K562 (cell line): ENCODE results near the gene CDC20. TPM values are rescaled to one million over a fixed set of nuclear protein-coding genes. Genes with fewer than 3 reads are reported as not detected.

Source experiments
- ATF1 ChIP-seq, 2 experiments: fragments of 450-650 bp in 1 of 2; IDR thresholded peaks; 2 replicates each; pipeline ENCODE4 v1.6.1; 2016; ENCODE audit warnings: missing compliant biosample characterization in 1 of 2, missing genetic modification characterization in 1 of 2
- BRD4 ChIP-seq: fragments of 200-600 bp; sonication (generic); IDR thresholded peaks from 2 replicates; pipeline ENCODE4 v1.6.1; 2017; ENCODE audit warnings: inconsistent platforms
- CCNT2 ChIP-seq: IDR thresholded peaks from 2 replicates; pipeline ENCODE4 v1.6.1; 2011; ENCODE audit warnings: borderline replicate concordance, low read depth, mild to moderate bottlenecking, moderate library complexity, mixed read lengths, low read length; ENCODE audit not compliant: insufficient read length; ENCODE audit errors: extremely low read depth
- CEBPG ChIP-seq, 3 experiments: fragments of 200-800 bp in 1 of 3; sonication (Bioruptor generic) in 1 of 3; sonication (generic) in 1 of 3; formaldehyde crosslinking in 1 of 3; IDR thresholded peaks in 2 of 3; conservative IDR thresholded peaks in 1 of 3; 2 replicates each; pipeline versions ENCODE4 v1.6.1 to v1.8.0; 2016 to 2022; ENCODE audit warnings: missing compliant biosample characterization in 2 of 3, missing genetic modification characterization in 2 of 3, mild to moderate bottlenecking in 1 of 3, missing genetic modification reagents in 1 of 3
- FOXA3 ChIP-seq, 2 experiments: fragments of 450-650 bp in 1 of 2; sonication (generic) in 1 of 2; formaldehyde crosslinking; IDR thresholded peaks in 1 of 2; conservative IDR thresholded peaks in 1 of 2; 2 replicates each; pipeline versions ENCODE4 v1.4.0 to v1.8.0; 2020 to 2022; ENCODE audit warnings: mild to moderate bottlenecking in 2 of 2, missing genetic modification reagents in 1 of 2
- HOMEZ ChIP-seq: fragments of 250-450 bp; sonication (Bioruptor Pico); IDR thresholded peaks from 2 replicates; pipeline ENCODE4 v1.4.0; 2020; ENCODE audit warnings: mild to moderate bottlenecking, moderate library complexity
- JUND ChIP-seq, 2 experiments: IDR thresholded peaks; 2 replicates in 1 of 2; 3 replicates in 1 of 2; pipeline ENCODE4 v1.6.1; 2011; ENCODE audit warnings: borderline replicate concordance in 2 of 2, low read depth in 2 of 2, low read length in 2 of 2, improper control_type of control experiment in 1 of 2, missing biosample characterization in 1 of 2, missing genetic modification characterization in 1 of 2, missing genetic modification reagents in 1 of 2
- MXI1 ChIP-seq: IDR thresholded peaks from 2 replicates; pipeline ENCODE4 v1.6.1; 2011; ENCODE audit warnings: low read depth, mild to moderate bottlenecking, improper control_type of control experiment, low read length
- NR2C1 ChIP-seq, 2 experiments: fragments of 450-650 bp; IDR thresholded peaks; 2 replicates each; pipeline ENCODE4 v1.6.1; 2017; ENCODE audit warnings: mild to moderate bottlenecking in 2 of 2, antibody characterized with exemption in 1 of 2, inconsistent platforms in 1 of 2, missing compliant biosample characterization in 1 of 2, missing genetic modification characterization in 1 of 2
- NRF1 ChIP-seq, 2 experiments: fragments of 450-650 bp; IDR thresholded peaks in 1 of 2; conservative IDR thresholded peaks in 1 of 2; 2 replicates each; pipeline ENCODE4 v1.6.1; 2014; ENCODE audit warnings: mild to moderate bottlenecking in 2 of 2
- PHF21A ChIP-seq: fragments of 450-650 bp; IDR thresholded peaks from 2 replicates; pipeline ENCODE4 v1.6.1; 2017; ENCODE audit warnings: low read depth, borderline replicate concordance
- RAD51 ChIP-seq: fragments of 450-650 bp; IDR thresholded peaks from 2 replicates; pipeline ENCODE4 v1.7.1; 2016; ENCODE audit warnings: low read depth, mild to moderate bottlenecking, borderline replicate concordance
- SMARCE1 ChIP-seq: fragments of 450-650 bp; IDR thresholded peaks from 2 replicates; pipeline ENCODE4 v1.7.1; 2016; ENCODE audit warnings: mild to moderate bottlenecking
- SUPT5H ChIP-seq: fragments of 450-650 bp; IDR thresholded peaks from 2 replicates; pipeline ENCODE4 v1.6.1; 2016
- TRIM28 ChIP-seq: fragments of 450-650 bp; IDR thresholded peaks from 2 replicates; pipeline ENCODE4 v1.6.1; 2017
- ZNF121 ChIP-seq: sonication (generic); formaldehyde crosslinking; conservative IDR thresholded peaks from 2 replicates; pipeline ENCODE4 v1.8.0; 2022; ENCODE audit warnings: missing genetic modification reagents
- ZNF165 ChIP-seq: fragments of 250-450 bp; sonication (Bioruptor Pico); IDR thresholded peaks from 2 replicates; pipeline ENCODE4 v1.4.0; 2020; ENCODE audit warnings: borderline replicate concordance
- ZNF263 ChIP-seq: sonication (generic); formaldehyde crosslinking; IDR thresholded peaks from 2 replicates; pipeline ENCODE4 v1.8.0; 2022; ENCODE audit warnings: mild to moderate bottlenecking, missing genetic modification reagents, borderline replicate concordance
- ZNF282 ChIP-seq: sonication (generic); formaldehyde crosslinking; IDR thresholded peaks from 2 replicates; pipeline ENCODE4 v1.8.1; 2023; ENCODE audit warnings: missing genetic modification reagents
- ZNF354B ChIP-seq: fragments of 250-450 bp; sonication (Bioruptor Pico); IDR thresholded peaks from 2 replicates; pipeline ENCODE4 v1.4.0; 2020
- ZNF57 ChIP-seq: fragments of 450-650 bp; formaldehyde crosslinking; IDR thresholded peaks from 2 replicates; pipeline ENCODE4 v1.4.0; 2020; ENCODE audit warnings: mild to moderate bottlenecking, moderate library complexity
- ZNF696 ChIP-seq: fragments of 250-450 bp; sonication (Bioruptor Pico); conservative IDR thresholded peaks from 2 replicates; pipeline ENCODE4 v1.4.0; 2020; ENCODE audit warnings: mild to moderate bottlenecking, moderate library complexity
- polyA plus RNA-seq, 8 experiments: library from polyadenylated mRNA; depleted of rRNA in 4 of 8; stranded (reverse) in 5 of 8; unstranded in 3 of 8; fragments of >200 nt; fragmentation: Nextera tagmentation in 2 of 8; fragmentation: Illumina TruSeq in 1 of 8; extraction: Ambion mirVana in 2 of 8; extraction: Trizol in 1 of 8; gene quantifications; 2 replicates each; pipeline versions ENCODE4 v1.2.1 to v1.2.3, GENCODE V29; 2011 to 2014; ENCODE audit warnings: inconsistent platforms in 1 of 8, missing spikeins in 1 of 8
- total RNA-seq, 7 experiments: library from RNA; depleted of rRNA in 6 of 7; stranded (reverse); fragments of >200 nt in 6 of 7; fragmentation: Illumina TruSeq in 2 of 7; extraction: Trizol in 2 of 7; gene quantifications; 2 replicates each; pipeline versions ENCODE4 v1.2.1 to v1.2.3, GENCODE V29; 2011 to 2021; ENCODE audit warnings: low replicate concordance in 1 of 7
- TF ChIP-seq, protein P1 (sequence below): fragments of 150-350 bp; conservative IDR thresholded peaks from 2 replicates; pipeline ENCODE4 v1.6.1; 2014; ENCODE audit warnings: low read length

CDC20 gene
- total and polyA plus RNA-seq, 9 of the 15 experiments (the other 6 are each of a cell fraction or from before 2014, with no cell fraction given), result 45.2 to 224 (median 121) TPM

- TF ChIP-seq CCNT2 (peak; percentile 87), ZNF282 (CRISPR knock-in tag) (0 out of 2 replicates have a peak, but pooled peaks have one; percentile 30), TRIM28 (peak; percentile 63), ZNF165 (peak; percentile 52; the same call in 1 of the 2 replicates), NR2C1 (IDR thresholded peaks at IDR 0.05) (no peak), NR2C1 (tag; IDR thresholded peaks at IDR 0.05) (0 out of 2 replicates have a peak, but pooled peaks have one; percentile 6), NRF1 (conservative IDR thresholded peaks at IDR 0.05 in 1 of 2, IDR thresholded peaks at IDR 0.05 in 1 of 2) (peak; percentile 77 to 82), ATF1 (CRISPR knock-in tag; IDR thresholded peaks at IDR 0.05) (no peak), ATF1 (tag; IDR thresholded peaks at IDR 0.05) (peak; percentile 76), ZNF354B (CRISPR knock-in tag) (no peak), ZNF696 (CRISPR knock-in tag) (no peak), ZNF121 (peak; percentile 85), ZNF57 (CRISPR knock-in tag) (peak; percentile 80; the same call in 1 of the 2 replicates), BRD4 (no peak), PHF21A (peak; percentile 85; the same call in 1 of the 2 replicates), ZNF263 (CRISPR knock-in tag) (peak; percentile 60), SUPT5H (peak; percentile 93), HOMEZ (0 out of 2 replicates have a peak, but pooled peaks have one; percentile 39), RAD51 (peak; percentile 33; the same call in 1 of the 2 replicates), CEBPG (CRISPR knock-in tag; IDR thresholded peaks at IDR 0.05) (0 out of 2 replicates have a peak, but pooled peaks have one; percentile 8), CEBPG (tag; conservative IDR thresholded peaks at IDR 0.05 in 1 of 2, IDR thresholded peaks at IDR 0.05 in 1 of 2) (no peak), SMARCE1 (peak; percentile 79), FOXA3 (CRISPR knock-in tag; conservative IDR thresholded peaks at IDR 0.05 in 1 of 2, IDR thresholded peaks at IDR 0.05 in 1 of 2) (peak in 1 of 2 experiments; percentile 32; a peak in 2 of 4 replicates), MXI1 (no peak; the same call in 1 of the 2 replicates), JUND (IDR thresholded peaks at IDR 0.05; ENCODE audit: borderline replicate concordance, low read depth, low read length) (peak; percentile 49; the same call in 1 of the 2 replicates), JUND (tag; IDR thresholded peaks at IDR 0.05; ENCODE audit: borderline replicate concordance, low read depth, low read length) (peak; percentile 54; the same call in 1 of the 3 replicates)
- TF ChIP-seq, protein P1, sequence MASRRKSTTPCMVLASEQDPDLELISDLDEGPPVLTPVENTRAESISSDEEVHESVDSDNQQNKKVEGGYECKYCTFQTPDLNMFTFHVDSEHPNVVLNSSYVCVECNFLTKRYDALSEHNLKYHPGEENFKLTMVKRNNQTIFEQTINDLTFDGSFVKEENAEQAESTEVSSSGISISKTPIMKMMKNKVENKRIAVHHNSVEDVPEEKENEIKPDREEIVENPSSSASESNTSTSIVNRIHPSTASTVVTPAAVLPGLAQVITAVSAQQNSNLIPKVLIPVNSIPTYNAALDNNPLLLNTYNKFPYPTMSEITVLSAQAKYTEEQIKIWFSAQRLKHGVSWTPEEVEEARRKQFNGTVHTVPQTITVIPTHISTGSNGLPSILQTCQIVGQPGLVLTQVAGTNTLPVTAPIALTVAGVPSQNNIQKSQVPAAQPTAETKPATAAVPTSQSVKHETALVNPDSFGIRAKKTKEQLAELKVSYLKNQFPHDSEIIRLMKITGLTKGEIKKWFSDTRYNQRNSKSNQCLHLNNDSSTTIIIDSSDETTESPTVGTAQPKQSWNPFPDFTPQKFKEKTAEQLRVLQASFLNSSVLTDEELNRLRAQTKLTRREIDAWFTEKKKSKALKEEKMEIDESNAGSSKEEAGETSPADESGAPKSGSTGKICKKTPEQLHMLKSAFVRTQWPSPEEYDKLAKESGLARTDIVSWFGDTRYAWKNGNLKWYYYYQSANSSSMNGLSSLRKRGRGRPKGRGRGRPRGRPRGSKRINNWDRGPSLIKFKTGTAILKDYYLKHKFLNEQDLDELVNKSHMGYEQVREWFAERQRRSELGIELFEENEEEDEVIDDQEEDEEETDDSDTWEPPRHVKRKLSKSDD, result no peak
Measured at GRCh38 chr1:43367904-43368645, 9.3 kb downstream of the CDC20 start, which contains the start of gene ELOVL1 (continued).
